ENCODE results near the gene PSMD13. TPM values are rescaled to one million over a fixed set of nuclear protein-coding genes. Genes with fewer than 3 reads are reported as not detected.

PSMD13 gene
- total RNA-seq, 1 donor from 2014 or later = 50.2 TPM

GRCh38 chr11:291281-292210 is 54.8 kb downstream of the PSMD13 start:
- peaks cover 8 to 14% of the 10 kb centered on the region in 2 donors for H3K4me1 ChIP-seq
- no peak overlapping the region for H3K27ac ChIP-seq
- H3K4me3 ChIP-seq = no peak overlapping the region
- no peak for DNase-seq (ENCODE audit: low spot score in 2 of 2)
- peaks cover 7 to 11% of the 10 kb centered on the region in 2 donors for H3K36me3 ChIP-seq
- intact Hi-C loops (cut with DNase I) = no loop called here
- TF ChIP-seq, protein P1, sequence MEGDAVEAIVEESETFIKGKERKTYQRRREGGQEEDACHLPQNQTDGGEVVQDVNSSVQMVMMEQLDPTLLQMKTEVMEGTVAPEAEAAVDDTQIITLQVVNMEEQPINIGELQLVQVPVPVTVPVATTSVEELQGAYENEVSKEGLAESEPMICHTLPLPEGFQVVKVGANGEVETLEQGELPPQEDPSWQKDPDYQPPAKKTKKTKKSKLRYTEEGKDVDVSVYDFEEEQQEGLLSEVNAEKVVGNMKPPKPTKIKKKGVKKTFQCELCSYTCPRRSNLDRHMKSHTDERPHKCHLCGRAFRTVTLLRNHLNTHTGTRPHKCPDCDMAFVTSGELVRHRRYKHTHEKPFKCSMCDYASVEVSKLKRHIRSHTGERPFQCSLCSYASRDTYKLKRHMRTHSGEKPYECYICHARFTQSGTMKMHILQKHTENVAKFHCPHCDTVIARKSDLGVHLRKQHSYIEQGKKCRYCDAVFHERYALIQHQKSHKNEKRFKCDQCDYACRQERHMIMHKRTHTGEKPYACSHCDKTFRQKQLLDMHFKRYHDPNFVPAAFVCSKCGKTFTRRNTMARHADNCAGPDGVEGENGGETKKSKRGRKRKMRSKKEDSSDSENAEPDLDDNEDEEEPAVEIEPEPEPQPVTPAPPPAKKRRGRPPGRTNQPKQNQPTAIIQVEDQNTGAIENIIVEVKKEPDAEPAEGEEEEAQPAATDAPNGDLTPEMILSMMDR (IDR thresholded peaks at IDR 0.05) = no peak
- H3K9me3 ChIP-seq = no peaks in the 10 kb centered on the region
- peaks cover 4% of the 10 kb centered on the region for H3K27me3 ChIP-seq

DNA sequence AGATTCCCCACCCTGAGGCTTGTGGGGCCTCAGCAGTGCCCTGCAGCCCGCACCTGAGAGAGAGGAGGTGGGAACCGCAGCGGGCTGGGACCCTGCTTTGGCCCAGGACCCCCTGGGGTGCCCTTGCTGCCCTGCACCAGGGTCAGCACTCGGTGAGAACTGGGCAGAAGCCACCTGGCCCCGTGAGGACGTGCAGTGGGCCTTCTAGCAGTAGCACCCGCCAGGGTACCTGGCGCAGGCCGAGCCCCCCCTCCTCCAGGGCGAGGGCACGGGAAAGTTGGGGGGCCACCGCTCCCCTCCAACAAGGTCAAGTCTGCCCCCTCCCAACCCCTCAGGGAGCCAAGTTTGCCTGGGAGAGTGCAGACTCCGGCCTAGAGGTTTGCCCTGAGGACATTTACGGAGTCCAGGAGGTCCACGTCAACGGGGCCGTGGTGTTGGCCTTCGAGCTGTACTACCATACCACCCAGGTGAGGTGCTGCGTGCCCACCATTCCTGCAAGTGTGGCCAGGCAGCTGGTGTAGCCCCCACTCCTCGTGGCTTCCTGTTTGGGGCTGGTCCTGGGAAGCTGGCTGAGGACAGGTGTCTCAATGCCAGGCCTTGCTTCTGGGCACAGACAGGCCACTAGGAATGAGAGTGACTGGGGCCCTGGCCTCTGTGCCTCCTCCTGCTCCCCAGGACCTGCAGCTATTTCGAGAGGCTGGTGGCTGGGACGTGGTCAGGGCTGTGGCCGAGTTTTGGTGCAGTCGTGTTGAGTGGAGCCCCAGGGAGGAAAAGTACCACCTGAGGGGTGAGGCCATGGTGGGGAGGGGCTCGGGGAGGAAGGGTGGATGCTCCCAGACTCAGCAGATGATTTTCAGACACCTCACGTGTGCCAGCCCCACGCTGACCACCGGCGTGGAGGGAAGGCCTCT is 55.7 kb downstream of the PSMD13 start:
- Histone ChIP-seq H3K9me3 (no peaks in the 10 kb centered on the region), H3K36me3 (peaks cover 7 to 11% of the 10 kb centered on the region in 2 donors), H3K4me1 (peaks cover 8 to 14% of the 10 kb centered on the region in 2 donors), H3K4me3 (no peak overlapping the region), H3K27me3 (peaks cover 4% of the 10 kb centered on the region), H3K27ac (no peak overlapping the region)
- no peak for DNase-seq (ENCODE audit: low spot score in 2 of 2)
- TF ChIP-seq, protein P1 (IDR thresholded peaks at IDR 0.05) = no peak
- intact Hi-C loops (cut with DNase I) = no loop called here

DNA sequence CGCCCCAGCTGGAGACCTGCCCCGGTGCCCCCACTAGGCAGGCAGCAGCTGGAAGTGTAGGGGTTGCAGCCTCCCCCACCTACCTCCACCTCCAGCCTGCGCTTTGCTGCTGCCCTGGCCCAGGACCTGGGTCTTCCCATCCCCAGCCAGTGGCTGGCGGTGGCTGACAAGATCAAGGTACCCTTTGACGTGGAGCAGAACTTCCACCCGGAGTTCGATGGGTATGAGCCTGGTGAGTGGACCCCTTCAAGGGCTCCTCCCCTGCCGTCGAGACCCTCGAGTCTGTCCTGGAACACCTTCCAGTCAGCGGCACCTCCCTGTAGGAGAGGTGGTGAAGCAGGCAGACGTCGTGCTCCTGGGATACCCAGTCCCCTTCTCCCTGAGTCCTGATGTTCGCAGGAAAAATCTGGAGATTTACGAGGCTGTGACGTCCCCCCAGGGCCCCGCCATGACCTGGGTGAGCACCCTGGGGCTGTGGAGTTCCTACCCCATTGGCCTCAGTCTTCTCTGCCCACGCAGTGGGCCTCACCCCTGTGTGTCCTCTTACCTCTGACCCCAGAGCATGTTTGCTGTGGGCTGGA is 56.6 kb downstream of the PSMD13 start:
- no peak for DNase-seq (ENCODE audit: low spot score in 2 of 2)
- Histone ChIP-seq H3K27ac (no peak overlapping the region), H3K9me3 (no peaks in the 10 kb centered on the region), H3K4me1 (peaks cover 3 to 9% of the 10 kb centered on the region in 2 donors), H3K27me3 (no peaks in the 10 kb centered on the region), H3K36me3 (peaks cover 7 to 11% of the 10 kb centered on the region in 2 donors), H3K4me3 (no peak overlapping the region)
- TF ChIP-seq, protein P1 (IDR thresholded peaks at IDR 0.05) = no peak
- intact Hi-C loops (cut with DNase I) = no loop called here

- Histone ChIP-seq H3K27me3 (no peaks in the 10 kb centered on the region), H3K4me1 (peaks cover 0 to 9% of the 10 kb centered on the region in 2 donors), H3K36me3 (peaks cover 7 to 11% of the 10 kb centered on the region in 2 donors), H3K9me3 (no peaks in the 10 kb centered on the region), H3K4me3 (no peak overlapping the region), H3K27ac (no peak overlapping the region)
- DNase-seq (ENCODE audit: low spot score in 2 of 2) = no peak
- intact Hi-C loops (cut with DNase I) = no loop called here
- TF ChIP-seq, protein P1 (IDR thresholded peaks at IDR 0.05) = no peak
Measured at GRCh38 chr11:293852-294661, 57.3 kb downstream of the PSMD13 start.

DNA sequence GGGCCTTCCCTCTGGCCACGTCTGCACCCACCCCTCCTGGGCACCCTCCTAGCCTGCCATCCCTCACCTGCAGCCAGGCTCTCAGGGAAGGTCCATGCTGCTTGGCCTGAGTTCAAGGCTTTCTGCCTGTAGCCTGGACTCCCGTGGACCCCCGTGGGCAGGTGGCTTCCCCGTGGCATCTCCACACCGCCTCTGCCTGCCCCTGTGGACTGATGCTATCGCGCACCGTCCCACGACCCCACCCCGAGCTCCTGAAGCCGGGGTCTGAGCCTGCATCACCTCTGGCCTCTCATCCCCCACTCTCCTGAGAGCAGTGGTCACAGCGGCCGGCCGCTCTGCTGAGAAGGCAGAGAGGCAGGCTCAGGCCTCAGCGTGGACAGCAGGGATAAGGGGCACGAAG is 58.0 kb downstream of the PSMD13 start:
- no peak for DNase-seq (ENCODE audit: low spot score in 2 of 2)
- intact Hi-C loops (cut with DNase I) = no loop called here
- H3K4me3 ChIP-seq = no peak overlapping the region
- H3K27ac ChIP-seq = no peak overlapping the region
- peaks cover 0 to 4% of the 10 kb centered on the region in 2 donors for H3K4me1 ChIP-seq
- TF ChIP-seq, protein P1 (IDR thresholded peaks at IDR 0.05) = no peak
- no peaks in the 10 kb centered on the region for H3K27me3 ChIP-seq
- H3K9me3 ChIP-seq = no peaks in the 10 kb centered on the region
- peaks cover 7 to 11% of the 10 kb centered on the region in 2 donors for H3K36me3 ChIP-seq
